Fibroblast of villous mesenchyme (primary cell): ENCODE data around the gene APOH. TPM values are rescaled to one million over a fixed set of nuclear protein-coding genes. Genes with fewer than 3 reads are reported as not detected.

Experiments used
- DNase-seq: peaks from one replicate; pipeline ENCODE4 v3.0.0-alpha.2; 2010; ENCODE audit warnings: low read depth
- H3K4me3 ChIP-seq: 2 replicates; pipeline ENCODE4 v1.5.1; 2011; ENCODE audit warnings: low read depth, mild to moderate bottlenecking, low read length
- total RNA-seq: library from RNA; depleted of rRNA; stranded (reverse); fragments of >200 nt; gene quantifications from 2 replicates; pipeline ENCODE4 v1.2.3, GENCODE V29; 2012
- TF ChIP-seq, protein P1 (sequence below): IDR thresholded peaks from 2 replicates; pipeline ENCODE4 v1.5.1; 2012; ENCODE audit warnings: low read depth, mild to moderate bottlenecking, low read length; ENCODE audit not compliant: insufficient read depth

APOH gene
- total RNA-seq, 1 donor, result not detected

GRCh38 chr17:66227212-66228045, 1.8 kb downstream of the APOH start:
- TF ChIP-seq, protein P1, sequence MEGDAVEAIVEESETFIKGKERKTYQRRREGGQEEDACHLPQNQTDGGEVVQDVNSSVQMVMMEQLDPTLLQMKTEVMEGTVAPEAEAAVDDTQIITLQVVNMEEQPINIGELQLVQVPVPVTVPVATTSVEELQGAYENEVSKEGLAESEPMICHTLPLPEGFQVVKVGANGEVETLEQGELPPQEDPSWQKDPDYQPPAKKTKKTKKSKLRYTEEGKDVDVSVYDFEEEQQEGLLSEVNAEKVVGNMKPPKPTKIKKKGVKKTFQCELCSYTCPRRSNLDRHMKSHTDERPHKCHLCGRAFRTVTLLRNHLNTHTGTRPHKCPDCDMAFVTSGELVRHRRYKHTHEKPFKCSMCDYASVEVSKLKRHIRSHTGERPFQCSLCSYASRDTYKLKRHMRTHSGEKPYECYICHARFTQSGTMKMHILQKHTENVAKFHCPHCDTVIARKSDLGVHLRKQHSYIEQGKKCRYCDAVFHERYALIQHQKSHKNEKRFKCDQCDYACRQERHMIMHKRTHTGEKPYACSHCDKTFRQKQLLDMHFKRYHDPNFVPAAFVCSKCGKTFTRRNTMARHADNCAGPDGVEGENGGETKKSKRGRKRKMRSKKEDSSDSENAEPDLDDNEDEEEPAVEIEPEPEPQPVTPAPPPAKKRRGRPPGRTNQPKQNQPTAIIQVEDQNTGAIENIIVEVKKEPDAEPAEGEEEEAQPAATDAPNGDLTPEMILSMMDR, result no peak
- H3K4me3 ChIP-seq, result no peak overlapping the region
- no peak for DNase-seq

DNA sequence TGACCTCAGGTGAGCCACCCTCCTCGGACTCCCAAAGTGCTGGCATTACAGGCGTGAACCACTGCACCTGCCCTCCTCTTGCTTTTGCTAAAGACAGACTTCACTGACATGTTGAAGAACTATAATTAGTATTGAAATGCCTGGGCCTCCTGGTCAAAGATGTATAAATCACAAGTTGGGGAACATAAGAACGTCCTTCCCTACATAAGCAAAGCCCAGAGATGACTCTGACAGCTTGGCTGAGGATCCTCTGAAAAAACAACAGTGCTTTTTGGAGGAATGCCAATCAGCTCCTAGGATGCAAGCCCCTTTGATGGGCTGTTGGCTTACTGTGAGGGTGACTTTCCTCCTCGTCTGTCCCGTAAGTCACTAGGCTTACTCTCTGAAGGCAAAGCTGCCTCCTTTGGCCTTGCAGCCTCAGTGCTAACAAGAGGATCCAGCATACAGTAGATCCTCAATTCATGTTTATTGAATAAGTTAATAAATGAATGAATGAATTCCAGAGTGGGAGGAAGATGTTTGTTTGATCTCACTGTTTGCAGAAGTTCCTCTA, 6.3 kb downstream of the APOH start:
- H3K4me3 ChIP-seq, result no peak overlapping the region
- TF ChIP-seq, protein P1, result no peak
- DNase-seq, result no peak

DNA sequence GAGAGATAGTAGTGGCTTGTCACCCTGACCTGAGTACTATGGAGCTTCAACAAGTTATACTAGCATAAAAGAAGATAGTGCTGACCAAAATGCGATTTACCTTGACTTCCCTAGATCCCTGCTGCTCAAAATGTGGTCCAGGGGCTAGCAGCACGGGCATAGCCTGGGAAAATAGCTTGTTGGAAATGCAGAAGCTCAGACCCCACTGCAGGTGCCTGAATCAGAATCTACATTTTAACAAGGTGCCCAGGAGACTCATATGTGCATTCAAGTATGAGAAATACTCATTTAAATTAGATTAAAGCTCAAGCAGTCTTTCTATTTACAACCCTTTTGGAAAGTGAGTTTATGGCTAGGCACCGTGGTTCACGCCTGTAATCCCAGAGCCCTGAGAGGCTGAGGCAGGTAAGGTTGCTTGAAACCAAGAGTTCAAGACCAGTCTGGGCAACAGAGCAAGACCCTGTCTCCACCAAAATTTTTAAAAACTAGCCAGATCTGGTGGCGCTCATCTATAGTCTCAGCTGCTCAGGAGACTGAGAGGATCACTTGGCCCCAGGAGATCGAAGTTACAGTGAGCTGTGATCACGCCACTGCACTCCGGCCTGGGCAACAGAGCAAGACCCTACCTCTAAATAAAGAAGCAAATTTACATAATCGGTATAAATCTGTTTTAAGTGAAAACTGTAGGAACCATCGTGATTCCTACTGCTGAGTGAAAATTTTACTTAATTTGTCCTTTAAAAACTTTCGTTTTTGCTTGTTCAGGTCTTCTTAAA, 7.3 kb downstream of the APOH start:
- no peak overlapping the region for H3K4me3 ChIP-seq
- TF ChIP-seq, protein P1, result no peak
- no peak for DNase-seq

- no peak for DNase-seq
- TF ChIP-seq, protein P1, result no peak
- H3K4me3 ChIP-seq, result no peak overlapping the region
Observed at GRCh38 chr17:66221343-66221742, 7.9 kb downstream of the APOH start.

GRCh38 chr17:66220079-66220835, 9.0 kb downstream of the APOH start:
- TF ChIP-seq, protein P1, result no peak
- no peak for DNase-seq

DNA sequence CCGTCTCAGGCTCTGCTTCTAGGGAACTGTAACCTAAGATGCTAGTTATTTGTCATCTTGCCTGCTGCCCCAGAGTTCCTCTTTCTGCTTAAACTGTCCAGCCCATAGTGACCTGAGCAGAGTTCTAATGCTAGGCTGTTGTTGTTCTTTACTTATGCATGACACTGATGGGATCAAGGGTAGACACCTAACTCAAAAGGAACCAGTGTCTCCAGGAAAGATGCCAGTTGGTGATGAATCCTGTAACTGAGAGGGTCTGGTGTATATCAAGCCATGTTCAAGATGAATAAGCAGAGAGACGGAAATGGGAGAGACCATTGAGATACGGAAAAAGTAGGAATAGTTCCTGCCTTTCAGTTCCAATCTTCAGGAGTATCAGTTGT, 13.7 kb downstream of the APOH start:
- no peak overlapping the region for H3K4me3 ChIP-seq
- TF ChIP-seq, protein P1, result no peak
- DNase-seq, result no peak

More at GRCh38 chr17:66220079-66220835, 9.0 kb downstream of the APOH start:
- H3K4me3 ChIP-seq, result no peak overlapping the region
